SK-N-SH (cell line): ENCODE measurements around the gene AGBL1. TPM values are rescaled to one million over a fixed set of nuclear protein-coding genes. Genes with fewer than 3 reads are reported as not detected.

ENCODE experiments used
- CTCF ChIA-PET: fragments of 300-600, 350-600 bp; formaldehyde crosslinking; extraction: SDS; loops from one replicate; lab custom pipeline; 2021; lab: Yijun Ruan, JAX
- POLR2A ChIA-PET: fragments of 350-600 bp; sonication (Branson Sonifier 250); formaldehyde crosslinking; extraction: SDS; loops from one replicate; lab custom pipeline; 2020; ENCODE audit warnings: antibody characterized with exemption, inconsistent platforms; lab: Yijun Ruan, JAX
- DNase-seq: peaks from one replicate; pipeline ENCODE4 v3.0.0; 2012
- H2AFZ ChIP-seq: fragments of 200-600 bp; sonication (generic); 2 replicates; pipeline ENCODE4 v1.8.1; 2016; ENCODE audit warnings: antibody characterized with exemption, mild to moderate bottlenecking, low read depth
- H3F3A ChIP-seq: fragments of 200-600 bp; sonication (generic); replicated peaks from 2 replicates; pipeline ENCODE3; 2016; ENCODE audit warnings: antibody characterized with exemption, mild to moderate bottlenecking; ENCODE audit not compliant: insufficient read depth
- H3K27ac ChIP-seq, 2 experiments: fragments of 200-500 bp in 1 of 2; fragments of 200-600 bp in 1 of 2; sonication (Bioruptor generic) in 1 of 2; sonication (generic), shearing (Covaris generic) in 1 of 2; 2 replicates each; pipeline versions ENCODE4 v1.5.1 to v1.6.1; 2014 to 2016; ENCODE audit warnings: low read depth in 2 of 2, inconsistent platforms in 1 of 2, low read length in 1 of 2, mild to moderate bottlenecking in 1 of 2, mixed read lengths in 1 of 2
- H3K27me3 ChIP-seq: fragments of 200-600 bp; sonication (generic), shearing (Covaris generic); 2 replicates; pipeline ENCODE4 v1.6.1; 2016; ENCODE audit warnings: mixed run types; ENCODE audit not compliant: insufficient read depth
- H3K36me3 ChIP-seq, 2 experiments: fragments of 200-500 bp in 1 of 2; fragments of 200-600 bp in 1 of 2; sonication (Bioruptor generic) in 1 of 2; sonication (generic) in 1 of 2; replicated peaks in 1 of 2; 2 replicates each; pipeline versions ENCODE3 to v1.5.1; 2014 to 2016; ENCODE audit warnings: low read length in 1 of 2, mild to moderate bottlenecking in 1 of 2; ENCODE audit not compliant: insufficient read depth in 2 of 2, control insufficient read depth in 1 of 2
- H3K4me1 ChIP-seq, 2 experiments: fragments of 200-500 bp in 1 of 2; fragments of 200-600 bp in 1 of 2; sonication (Bioruptor generic) in 1 of 2; sonication (generic), shearing (Covaris generic) in 1 of 2; 2 replicates each; pipeline versions ENCODE4 v1.5.1 to v1.6.1; 2014 to 2016; ENCODE audit warnings: low read depth in 1 of 2, low read length in 1 of 2, mixed run types in 1 of 2; ENCODE audit not compliant: insufficient read depth in 2 of 2, control insufficient read depth in 1 of 2
- H3K4me2 ChIP-seq: fragments of 200-600 bp; sonication (generic), shearing (Covaris generic); 2 replicates; pipeline ENCODE4 v1.6.1; 2017; ENCODE audit warnings: mixed run types
- H3K4me3 ChIP-seq, 2 experiments: fragments of 200-500 bp in 1 of 2; fragments of 200-600 bp in 1 of 2; sonication (Bioruptor generic) in 1 of 2; sonication (generic), shearing (Covaris generic) in 1 of 2; 2 replicates each; pipeline versions ENCODE4 v1.5.1 to v1.8.1; 2014 to 2016; ENCODE audit warnings: low read depth in 2 of 2, inconsistent platforms in 1 of 2, low read length in 1 of 2, mild to moderate bottlenecking in 1 of 2, mixed read lengths in 1 of 2, moderate library complexity in 1 of 2
- H3K79me2 ChIP-seq: fragments of 200-600 bp; sonication (generic); 2 replicates; pipeline ENCODE4 v1.8.1; 2017; ENCODE audit warnings: mild to moderate bottlenecking; ENCODE audit not compliant: insufficient read depth
- H3K9ac ChIP-seq: fragments of 200-600 bp; sonication (generic); 2 replicates; pipeline ENCODE4 v1.6.1; 2017; ENCODE audit warnings: mixed run types
- H3K9me2 ChIP-seq: fragments of 200-600 bp; sonication (generic); 2 replicates; pipeline ENCODE4 v1.6.1; 2017; ENCODE audit warnings: mixed run types
- H3K9me3 ChIP-seq: fragments of 200-600 bp; sonication (generic); 2 replicates; pipeline ENCODE4 v1.6.1; 2017; ENCODE audit warnings: mixed run types, mild to moderate bottlenecking, moderate library complexity
- H4K20me1 ChIP-seq: fragments of 200-600 bp; sonication (generic); 2 replicates; pipeline ENCODE4 v1.6.1; 2017; ENCODE audit warnings: mild to moderate bottlenecking, mixed run types; ENCODE audit not compliant: insufficient read depth
- ELF1 ChIP-seq: IDR thresholded peaks from 2 replicates; pipeline ENCODE4 v1.4.0; 2012
- EP300 ChIP-seq, 2 experiments: IDR thresholded peaks; 2 replicates each; pipeline versions ENCODE4 v1.4.0 to v1.6.1; 2012; ENCODE audit warnings: borderline replicate concordance in 1 of 2, low read depth in 1 of 2, low read length in 1 of 2
- FOXM1 ChIP-seq: IDR thresholded peaks from 2 replicates; pipeline ENCODE4 v1.4.0; 2012; ENCODE audit warnings: low read depth, mild to moderate bottlenecking
- GABPA ChIP-seq: IDR thresholded peaks from 2 replicates; pipeline ENCODE4 v1.4.0; 2012; ENCODE audit warnings: low read depth, mild to moderate bottlenecking
- GATA2 ChIP-seq: sonication (generic); formaldehyde crosslinking; IDR thresholded peaks from 2 replicates; pipeline ENCODE4 v1.5.0; 2020; ENCODE audit warnings: mild to moderate bottlenecking, missing genetic modification reagents
- WGBS: methylation state at CpG from one replicate; pipeline ENCODE4 v1.1.6; 2017; ENCODE audit warnings: low lambda C conversion rate; 5-methylcytosine and 5-hydroxymethylcytosine counted together
- polyA plus RNA-seq, 3 experiments: library from polyadenylated mRNA; depleted of rRNA; stranded (reverse); fragments of >200 nt; gene quantifications; 2 replicates each; pipeline ENCODE4 v1.2.3, GENCODE V29; 2012
- TF ChIP-seq, protein P1 (sequence below): IDR thresholded peaks from 2 replicates; pipeline ENCODE4; 2012
- TF ChIP-seq, protein P2 (sequence below): IDR thresholded peaks from 2 replicates; pipeline ENCODE4 v1.6.1; 2012; ENCODE audit warnings: mild to moderate bottlenecking, low read depth, low read length, moderate library complexity

Gene AGBL1
- polyA plus RNA-seq, 1 of the 3 experiments (the other 2 are of a cell fraction) = not detected

DNA sequence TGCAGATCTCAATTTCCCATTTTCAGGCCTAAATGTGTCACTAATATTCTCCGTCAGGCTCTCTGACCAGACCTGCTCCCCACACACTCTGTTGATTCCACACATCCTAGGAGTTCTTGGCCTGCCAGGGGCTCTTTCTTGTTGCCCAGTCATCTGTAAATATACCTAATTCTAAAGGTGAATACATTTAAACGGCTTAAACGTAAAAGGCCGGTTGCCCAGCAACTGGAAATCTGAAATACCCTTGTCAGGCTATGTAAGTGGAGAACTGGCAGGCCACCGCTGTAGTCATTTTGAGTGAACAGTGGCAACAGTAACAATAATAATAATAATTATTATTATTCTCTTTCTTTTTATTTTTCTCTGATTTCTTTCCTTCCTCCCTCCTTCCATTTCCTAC lies 302.7 kb downstream of the AGBL1 start:
- H3K4me1 ChIP-seq = peaks cover 0 to 10% of the 10 kb centered on the region in 2 experiments; a peak in 2 of 4 replicates
- no peaks in the 10 kb centered on the region for H3F3A ChIP-seq
- H2AFZ ChIP-seq = no peak overlapping the region
- DNase-seq = no peak
- no peak overlapping the region for H3K27ac ChIP-seq
- no peak overlapping the region for H3K4me2 ChIP-seq
- H3K9me3 ChIP-seq = no peaks in the 10 kb centered on the region
- H3K9ac ChIP-seq = no peak overlapping the region
- H4K20me1 ChIP-seq = no peaks in the 10 kb centered on the region
- H3K79me2 ChIP-seq = no peaks in the 10 kb centered on the region
- ChIA-PET CTCF (interaction anchor here (0.6 kb wide), 1 partner anchor 360 kb away, joined by 3 read pairs; no protein-coding TSS in a partner anchor), POLR2A (no interaction called here)
- no peaks in the 10 kb centered on the region for H3K9me2 ChIP-seq
- WGBS = 67% methylated on average over 5 of the region's 5 CpGs
- H3K4me3 ChIP-seq = no peak overlapping the region
- no peaks in the 10 kb centered on the region for H3K36me3 ChIP-seq
- TF ChIP-seq ELF1 = no peak
- TF ChIP-seq GABPA = no peak
- no peaks in the 10 kb centered on the region for H3K27me3 ChIP-seq

DNA sequence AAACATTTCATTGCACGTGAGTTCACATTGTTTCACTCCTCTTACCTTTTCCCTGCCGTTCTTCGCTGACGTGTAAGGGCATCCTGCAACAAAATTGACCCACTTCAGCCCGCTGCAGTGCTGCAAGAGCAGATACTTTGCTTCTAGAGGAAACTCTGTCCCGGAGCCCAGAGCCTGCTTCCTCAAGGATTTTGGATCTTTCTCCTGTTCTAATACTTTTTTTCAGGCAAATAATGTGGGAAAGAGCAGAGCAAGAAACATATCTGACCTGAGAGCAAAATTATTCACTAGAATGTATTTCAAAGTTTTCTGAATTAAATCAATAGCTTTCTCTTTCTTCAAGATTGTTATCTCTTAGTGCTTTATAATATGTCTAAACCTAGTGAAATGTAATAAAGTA lies 303.9 kb downstream of the AGBL1 start:
- WGBS = 60% methylated on average over 6 of the region's 6 CpGs

More for the DNA sequence above, 303.9 kb downstream of the AGBL1 start:
- no peak overlapping the region for H3K4me2 ChIP-seq
- TF ChIP-seq EP300 (IDR thresholded peaks at IDR 0.05; ENCODE audit: borderline replicate concordance in 1 of 2, low read depth in 1 of 2, low read length in 1 of 2) = no peak
- TF ChIP-seq GATA2 (CRISPR knock-in tag) = 0 out of 2 replicates have a peak, but pooled peaks have one; percentile 5
- TF ChIP-seq FOXM1 = no peak
- TF ChIP-seq, protein P1, sequence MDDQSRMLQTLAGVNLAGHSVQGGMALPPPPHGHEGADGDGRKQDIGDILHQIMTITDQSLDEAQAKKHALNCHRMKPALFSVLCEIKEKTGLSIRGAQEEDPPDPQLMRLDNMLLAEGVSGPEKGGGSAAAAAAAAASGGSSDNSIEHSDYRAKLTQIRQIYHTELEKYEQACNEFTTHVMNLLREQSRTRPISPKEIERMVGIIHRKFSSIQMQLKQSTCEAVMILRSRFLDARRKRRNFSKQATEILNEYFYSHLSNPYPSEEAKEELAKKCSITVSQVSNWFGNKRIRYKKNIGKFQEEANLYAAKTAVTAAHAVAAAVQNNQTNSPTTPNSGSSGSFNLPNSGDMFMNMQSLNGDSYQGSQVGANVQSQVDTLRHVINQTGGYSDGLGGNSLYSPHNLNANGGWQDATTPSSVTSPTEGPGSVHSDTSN = no peak
- TF ChIP-seq, protein P2, sequence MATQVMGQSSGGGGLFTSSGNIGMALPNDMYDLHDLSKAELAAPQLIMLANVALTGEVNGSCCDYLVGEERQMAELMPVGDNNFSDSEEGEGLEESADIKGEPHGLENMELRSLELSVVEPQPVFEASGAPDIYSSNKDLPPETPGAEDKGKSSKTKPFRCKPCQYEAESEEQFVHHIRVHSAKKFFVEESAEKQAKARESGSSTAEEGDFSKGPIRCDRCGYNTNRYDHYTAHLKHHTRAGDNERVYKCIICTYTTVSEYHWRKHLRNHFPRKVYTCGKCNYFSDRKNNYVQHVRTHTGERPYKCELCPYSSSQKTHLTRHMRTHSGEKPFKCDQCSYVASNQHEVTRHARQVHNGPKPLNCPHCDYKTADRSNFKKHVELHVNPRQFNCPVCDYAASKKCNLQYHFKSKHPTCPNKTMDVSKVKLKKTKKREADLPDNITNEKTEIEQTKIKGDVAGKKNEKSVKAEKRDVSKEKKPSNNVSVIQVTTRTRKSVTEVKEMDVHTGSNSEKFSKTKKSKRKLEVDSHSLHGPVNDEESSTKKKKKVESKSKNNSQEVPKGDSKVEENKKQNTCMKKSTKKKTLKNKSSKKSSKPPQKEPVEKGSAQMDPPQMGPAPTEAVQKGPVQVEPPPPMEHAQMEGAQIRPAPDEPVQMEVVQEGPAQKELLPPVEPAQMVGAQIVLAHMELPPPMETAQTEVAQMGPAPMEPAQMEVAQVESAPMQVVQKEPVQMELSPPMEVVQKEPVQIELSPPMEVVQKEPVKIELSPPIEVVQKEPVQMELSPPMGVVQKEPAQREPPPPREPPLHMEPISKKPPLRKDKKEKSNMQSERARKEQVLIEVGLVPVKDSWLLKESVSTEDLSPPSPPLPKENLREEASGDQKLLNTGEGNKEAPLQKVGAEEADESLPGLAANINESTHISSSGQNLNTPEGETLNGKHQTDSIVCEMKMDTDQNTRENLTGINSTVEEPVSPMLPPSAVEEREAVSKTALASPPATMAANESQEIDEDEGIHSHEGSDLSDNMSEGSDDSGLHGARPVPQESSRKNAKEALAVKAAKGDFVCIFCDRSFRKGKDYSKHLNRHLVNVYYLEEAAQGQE = no peak
- H3K4me1 ChIP-seq = peaks cover 0 to 10% of the 10 kb centered on the region in 2 experiments; a peak in 2 of 4 replicates
- ChIA-PET POLR2A (interaction anchor here (0.5 kb wide), 1 partner anchor 104 kb away, joined by 3 read pairs; no protein-coding TSS in a partner anchor), CTCF (interaction anchor here (0.8 to 1.3 kb wide), 2 partner anchors 10 to 152 kb away, joined by 3 read pairs; no protein-coding TSS in a partner anchor)
- no peak overlapping the region for H3K4me3 ChIP-seq
- H4K20me1 ChIP-seq = no peaks in the 10 kb centered on the region
- no peak for DNase-seq
- H3K9me3 ChIP-seq = no peaks in the 10 kb centered on the region
- H3F3A ChIP-seq = no peaks in the 10 kb centered on the region
- no peaks in the 10 kb centered on the region for H3K79me2 ChIP-seq
- H3K27me3 ChIP-seq = no peaks in the 10 kb centered on the region
- H3K9me2 ChIP-seq = no peaks in the 10 kb centered on the region
- H3K27ac ChIP-seq = no peak overlapping the region
- H2AFZ ChIP-seq = no peak overlapping the region
- H3K36me3 ChIP-seq = no peaks in the 10 kb centered on the region
- no peak overlapping the region for H3K9ac ChIP-seq
